Esophagus squamous epithelium (tissue), 4 donors: Measurements from ENCODE around the gene CLCN2.

ENCODE experiments used
- POLR2A ChIP-seq, 4 donors: fragments of 450-650 bp; IDR thresholded peaks; one replicate each; pipeline ENCODE4 v1.6.1; 2017; ENCODE audit warnings: antibody characterized with exemption in 4 of 4, mild to moderate bottlenecking in 4 of 4, moderate library complexity in 3 of 4
- TF ChIP-seq, protein P1 (sequence below), 6 experiments: fragments of 450-650 bp in 4 of 6; fragments of 200-600 bp in 2 of 6; sonication (generic) in 2 of 6; IDR thresholded peaks; one replicate each; pipeline ENCODE4 v1.5.1; 2016 to 2019; ENCODE audit warnings: antibody characterized with exemption in 6 of 6, mild to moderate bottlenecking in 4 of 6, moderate library complexity in 4 of 6

DNA sequence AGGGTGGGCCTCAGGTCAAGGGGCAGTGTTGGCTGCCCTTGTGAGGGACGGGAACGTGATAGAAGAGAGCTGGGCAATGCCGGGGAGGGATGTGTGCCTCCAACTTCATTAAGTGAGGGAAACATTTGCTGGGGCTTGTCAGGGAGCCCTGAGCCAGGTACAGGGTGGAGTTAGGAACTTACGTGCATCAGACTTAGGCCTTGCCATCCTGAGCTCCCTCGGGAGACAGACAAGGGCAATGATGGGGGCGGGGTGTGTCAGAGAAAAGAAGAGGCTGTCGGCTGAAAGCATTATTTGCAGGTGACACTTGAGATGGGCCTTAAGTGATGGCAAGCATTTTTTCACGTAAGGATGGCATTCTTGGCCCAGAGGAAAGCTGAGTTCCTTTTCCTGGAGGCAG is 22.4 kb downstream of the CLCN2 start:
- TF ChIP-seq, protein P1, sequence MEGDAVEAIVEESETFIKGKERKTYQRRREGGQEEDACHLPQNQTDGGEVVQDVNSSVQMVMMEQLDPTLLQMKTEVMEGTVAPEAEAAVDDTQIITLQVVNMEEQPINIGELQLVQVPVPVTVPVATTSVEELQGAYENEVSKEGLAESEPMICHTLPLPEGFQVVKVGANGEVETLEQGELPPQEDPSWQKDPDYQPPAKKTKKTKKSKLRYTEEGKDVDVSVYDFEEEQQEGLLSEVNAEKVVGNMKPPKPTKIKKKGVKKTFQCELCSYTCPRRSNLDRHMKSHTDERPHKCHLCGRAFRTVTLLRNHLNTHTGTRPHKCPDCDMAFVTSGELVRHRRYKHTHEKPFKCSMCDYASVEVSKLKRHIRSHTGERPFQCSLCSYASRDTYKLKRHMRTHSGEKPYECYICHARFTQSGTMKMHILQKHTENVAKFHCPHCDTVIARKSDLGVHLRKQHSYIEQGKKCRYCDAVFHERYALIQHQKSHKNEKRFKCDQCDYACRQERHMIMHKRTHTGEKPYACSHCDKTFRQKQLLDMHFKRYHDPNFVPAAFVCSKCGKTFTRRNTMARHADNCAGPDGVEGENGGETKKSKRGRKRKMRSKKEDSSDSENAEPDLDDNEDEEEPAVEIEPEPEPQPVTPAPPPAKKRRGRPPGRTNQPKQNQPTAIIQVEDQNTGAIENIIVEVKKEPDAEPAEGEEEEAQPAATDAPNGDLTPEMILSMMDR (IDR thresholded peaks at IDR 0.05): no peak
- TF ChIP-seq POLR2A (IDR thresholded peaks at IDR 0.05): no peak
